Measurements from ENCODE around the gene PREX1.

Gene PREX1

DNA sequence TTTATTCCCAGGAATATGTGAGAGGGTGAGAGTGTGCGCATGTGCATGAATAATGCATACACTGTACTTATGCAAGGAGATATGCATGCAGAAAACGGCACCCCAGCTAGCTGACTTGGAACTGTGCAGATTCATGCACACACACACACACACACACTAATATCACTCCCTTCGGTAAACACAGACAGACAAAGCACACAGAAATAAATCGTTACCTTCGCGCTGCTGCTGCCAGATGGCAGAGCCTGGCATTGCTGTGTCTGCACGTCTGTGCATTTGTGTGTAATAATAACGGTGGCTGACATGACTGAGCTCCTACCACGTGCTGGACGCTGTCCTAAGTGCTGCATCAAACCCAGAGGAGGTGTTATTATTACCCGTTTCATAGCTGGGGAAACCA, 36.8 kb downstream of the PREX1 start:
- no peaks in the 10 kb centered on the region for H3K36me3 ChIP-seq (replicated peaks)
- TF ChIP-seq, protein P1, sequence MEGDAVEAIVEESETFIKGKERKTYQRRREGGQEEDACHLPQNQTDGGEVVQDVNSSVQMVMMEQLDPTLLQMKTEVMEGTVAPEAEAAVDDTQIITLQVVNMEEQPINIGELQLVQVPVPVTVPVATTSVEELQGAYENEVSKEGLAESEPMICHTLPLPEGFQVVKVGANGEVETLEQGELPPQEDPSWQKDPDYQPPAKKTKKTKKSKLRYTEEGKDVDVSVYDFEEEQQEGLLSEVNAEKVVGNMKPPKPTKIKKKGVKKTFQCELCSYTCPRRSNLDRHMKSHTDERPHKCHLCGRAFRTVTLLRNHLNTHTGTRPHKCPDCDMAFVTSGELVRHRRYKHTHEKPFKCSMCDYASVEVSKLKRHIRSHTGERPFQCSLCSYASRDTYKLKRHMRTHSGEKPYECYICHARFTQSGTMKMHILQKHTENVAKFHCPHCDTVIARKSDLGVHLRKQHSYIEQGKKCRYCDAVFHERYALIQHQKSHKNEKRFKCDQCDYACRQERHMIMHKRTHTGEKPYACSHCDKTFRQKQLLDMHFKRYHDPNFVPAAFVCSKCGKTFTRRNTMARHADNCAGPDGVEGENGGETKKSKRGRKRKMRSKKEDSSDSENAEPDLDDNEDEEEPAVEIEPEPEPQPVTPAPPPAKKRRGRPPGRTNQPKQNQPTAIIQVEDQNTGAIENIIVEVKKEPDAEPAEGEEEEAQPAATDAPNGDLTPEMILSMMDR (IDR thresholded peaks at IDR 0.05; ENCODE audit: low read depth, low read length, missing control alignments) = no peak
- in situ Hi-C loops (cut with HindIII; ENCODE audit: low pct_ligation_motif_present, low sequenced_read_pairs) = no loop called here
- no peak overlapping the region for H3K27ac ChIP-seq
- H3K4me3 ChIP-seq (ENCODE audit: low read depth, low read length) = no peak overlapping the region
- no peaks in the 10 kb centered on the region for H3K27me3 ChIP-seq (replicated peaks)
- no peak for DNase-seq

DNA sequence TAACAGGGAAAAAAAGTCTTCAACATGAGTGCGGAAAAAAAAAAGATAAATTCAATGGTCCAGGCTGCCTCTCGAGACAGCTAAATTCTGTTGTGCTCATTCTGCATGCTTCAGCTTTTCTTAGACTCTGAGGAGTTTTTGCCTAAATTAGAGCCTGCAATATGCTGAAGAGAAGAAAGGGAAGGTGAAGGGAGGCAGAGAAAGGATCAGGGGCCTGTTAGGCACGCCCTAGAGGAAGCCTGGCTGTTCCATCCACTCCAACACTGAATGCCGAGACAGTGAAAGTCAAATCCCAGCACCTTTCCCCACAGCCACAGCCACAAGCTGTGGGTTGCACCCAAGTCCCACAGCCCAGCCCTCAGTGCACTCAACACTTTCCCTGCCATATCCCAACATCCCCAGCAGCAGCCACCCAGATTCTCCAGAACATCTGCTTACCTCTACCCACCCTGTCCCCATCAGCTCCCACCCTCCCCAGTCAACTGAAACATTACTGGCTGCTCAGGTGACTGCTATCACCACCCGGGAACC, 37.3 kb downstream of the PREX1 start:
- Histone ChIP-seq H3K36me3 (replicated peaks) (no peaks in the 10 kb centered on the region), H3K4me3 (ENCODE audit: low read depth, low read length) (no peak overlapping the region), H3K27ac (no peak overlapping the region), H3K27me3 (replicated peaks) (no peaks in the 10 kb centered on the region)
- TF ChIP-seq, protein P1 (IDR thresholded peaks at IDR 0.05; ENCODE audit: low read depth, low read length, missing control alignments) = no peak
- no peak for DNase-seq
- in situ Hi-C loops (cut with HindIII; ENCODE audit: low pct_ligation_motif_present, low sequenced_read_pairs) = no loop called here

DNA sequence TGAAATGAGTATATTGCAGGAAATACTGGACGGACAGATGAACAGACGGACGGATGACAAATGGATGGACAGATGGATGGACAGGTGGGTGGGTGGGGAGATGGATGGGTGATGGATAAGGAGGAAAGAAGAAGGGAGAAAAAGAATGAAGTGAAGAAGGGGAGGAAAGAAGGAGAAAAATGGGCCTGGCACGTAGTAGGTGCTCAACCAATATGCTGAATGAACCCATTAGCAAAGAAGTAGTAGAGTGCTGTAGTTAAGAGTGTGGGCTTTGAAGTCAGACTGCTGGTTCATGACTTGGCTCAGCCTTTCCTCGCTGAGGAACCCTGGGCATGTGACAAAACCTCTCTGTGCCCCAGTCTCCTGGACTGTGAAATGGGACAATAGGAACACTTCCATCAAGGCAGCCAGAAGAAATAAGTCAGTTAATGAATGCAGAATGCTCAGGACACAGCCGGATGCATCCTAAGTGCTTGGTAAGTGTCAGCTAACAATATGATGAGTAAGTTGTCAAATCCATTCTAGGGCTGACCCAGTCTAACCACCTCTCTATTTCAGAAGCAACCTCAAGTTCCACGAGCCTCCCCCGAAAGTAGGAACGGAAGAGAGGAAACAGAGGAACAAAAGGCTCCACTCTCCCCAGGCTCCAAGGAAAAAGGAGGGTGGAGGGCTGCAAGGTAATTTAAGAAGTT, 37.9 kb downstream of the PREX1 start:
- DNase-seq = no peak
- H3K27me3 ChIP-seq (replicated peaks) = no peaks in the 10 kb centered on the region
- H3K4me3 ChIP-seq (ENCODE audit: low read depth, low read length) = no peak overlapping the region
- H3K36me3 ChIP-seq (replicated peaks) = no peaks in the 10 kb centered on the region
- in situ Hi-C loops (cut with HindIII; ENCODE audit: low pct_ligation_motif_present, low sequenced_read_pairs) = no loop called here
- TF ChIP-seq, protein P1 (IDR thresholded peaks at IDR 0.05; ENCODE audit: low read depth, low read length, missing control alignments) = no peak
- H3K27ac ChIP-seq = no peak overlapping the region

DNA sequence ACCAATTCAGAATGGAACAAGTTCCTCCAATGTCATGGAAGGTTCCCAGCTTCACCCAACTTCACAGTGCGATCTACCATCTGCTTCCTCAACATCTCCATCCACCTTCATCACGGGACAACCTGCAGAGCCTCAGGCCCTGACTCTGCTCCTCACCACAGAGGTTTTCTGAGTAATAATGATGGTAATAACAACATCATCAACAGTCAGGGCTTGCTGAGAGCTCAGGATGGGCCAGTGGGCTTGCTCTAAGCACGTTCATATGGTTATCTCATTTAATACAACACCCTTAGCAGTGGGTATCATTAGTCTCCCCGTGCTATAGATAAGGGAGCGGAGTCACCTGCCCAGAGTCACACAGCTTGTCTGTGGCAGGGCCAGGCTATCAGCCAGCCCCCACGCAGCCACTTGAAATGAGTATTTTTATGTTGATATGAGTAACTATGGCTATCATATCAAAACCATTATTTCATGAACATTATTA, 38.6 kb downstream of the PREX1 start:
- TF ChIP-seq, protein P1 (IDR thresholded peaks at IDR 0.05; ENCODE audit: low read depth, low read length, missing control alignments) = no peak
- no peaks in the 10 kb centered on the region for H3K27me3 ChIP-seq (replicated peaks)
- in situ Hi-C loops (cut with HindIII; ENCODE audit: low pct_ligation_motif_present, low sequenced_read_pairs) = no loop called here
- H3K36me3 ChIP-seq (replicated peaks) = no peaks in the 10 kb centered on the region
- no peak overlapping the region for H3K27ac ChIP-seq
- no peak overlapping the region for H3K4me3 ChIP-seq (ENCODE audit: low read depth, low read length)
- no peak for DNase-seq

DNA sequence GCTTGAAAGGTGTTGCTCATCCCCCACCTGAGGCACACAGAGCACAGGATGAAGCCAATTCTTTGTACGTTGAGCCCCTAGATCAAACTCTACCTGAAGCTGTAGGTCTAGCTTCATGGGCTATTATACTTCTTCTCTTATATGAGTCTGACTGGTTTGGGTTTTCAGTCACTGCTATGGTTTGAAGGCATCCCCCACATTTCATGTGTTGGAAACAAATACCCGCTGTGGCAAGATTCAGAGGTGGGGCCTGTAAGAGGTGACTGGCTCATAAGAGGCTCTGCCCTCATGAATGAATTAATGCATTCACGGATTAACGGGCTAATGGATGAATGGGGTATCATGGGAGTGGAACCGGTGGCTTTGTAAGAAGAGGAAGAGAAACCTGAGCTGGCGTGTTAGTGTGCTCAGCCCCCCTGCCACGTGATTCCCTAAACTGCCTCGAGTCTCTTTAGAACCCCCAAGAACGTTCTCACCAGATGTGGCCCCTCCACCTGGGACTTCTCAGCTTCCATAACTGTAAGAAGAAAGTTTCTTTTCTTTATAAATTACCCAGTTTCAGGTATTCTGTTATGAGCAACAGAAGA, 39.2 kb downstream of the PREX1 start:
- in situ Hi-C loops (cut with HindIII; ENCODE audit: low pct_ligation_motif_present, low sequenced_read_pairs) = no loop called here
- H3K27ac ChIP-seq = no peak overlapping the region
- H3K27me3 ChIP-seq (replicated peaks) = no peaks in the 10 kb centered on the region
- TF ChIP-seq, protein P1 (IDR thresholded peaks at IDR 0.05; ENCODE audit: low read depth, low read length, missing control alignments) = no peak
- DNase-seq = no peak
- no peaks in the 10 kb centered on the region for H3K36me3 ChIP-seq (replicated peaks)
- H3K4me3 ChIP-seq (ENCODE audit: low read depth, low read length) = no peak overlapping the region
